ENCODE results near the gene SMYD3.

Gene SMYD3

DNA sequence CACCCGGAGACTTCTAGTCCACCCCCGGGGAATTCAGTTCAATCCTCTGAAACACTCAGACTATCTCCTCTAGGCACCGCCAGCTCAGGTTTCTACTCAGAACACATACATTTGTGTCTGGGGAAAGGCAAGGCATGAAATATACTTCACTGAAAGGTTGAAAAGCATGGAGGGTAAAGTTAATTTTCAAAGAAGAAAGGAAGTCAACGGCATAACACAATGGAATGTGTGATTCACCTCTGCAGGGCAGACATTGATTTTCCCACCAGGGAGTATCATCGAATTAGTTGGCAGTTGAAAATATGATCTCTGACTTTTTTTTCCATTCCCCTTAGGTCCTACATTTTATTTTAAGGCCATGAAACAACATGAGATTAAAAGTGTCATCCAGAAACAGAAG lies 669.4 kb downstream of the SMYD3 start:
- no peak overlapping the region for H3K27ac ChIP-seq
- no peak for TF ChIP-seq ZFX (IDR thresholded peaks at IDR 0.05)
- TF ChIP-seq, protein P1, sequence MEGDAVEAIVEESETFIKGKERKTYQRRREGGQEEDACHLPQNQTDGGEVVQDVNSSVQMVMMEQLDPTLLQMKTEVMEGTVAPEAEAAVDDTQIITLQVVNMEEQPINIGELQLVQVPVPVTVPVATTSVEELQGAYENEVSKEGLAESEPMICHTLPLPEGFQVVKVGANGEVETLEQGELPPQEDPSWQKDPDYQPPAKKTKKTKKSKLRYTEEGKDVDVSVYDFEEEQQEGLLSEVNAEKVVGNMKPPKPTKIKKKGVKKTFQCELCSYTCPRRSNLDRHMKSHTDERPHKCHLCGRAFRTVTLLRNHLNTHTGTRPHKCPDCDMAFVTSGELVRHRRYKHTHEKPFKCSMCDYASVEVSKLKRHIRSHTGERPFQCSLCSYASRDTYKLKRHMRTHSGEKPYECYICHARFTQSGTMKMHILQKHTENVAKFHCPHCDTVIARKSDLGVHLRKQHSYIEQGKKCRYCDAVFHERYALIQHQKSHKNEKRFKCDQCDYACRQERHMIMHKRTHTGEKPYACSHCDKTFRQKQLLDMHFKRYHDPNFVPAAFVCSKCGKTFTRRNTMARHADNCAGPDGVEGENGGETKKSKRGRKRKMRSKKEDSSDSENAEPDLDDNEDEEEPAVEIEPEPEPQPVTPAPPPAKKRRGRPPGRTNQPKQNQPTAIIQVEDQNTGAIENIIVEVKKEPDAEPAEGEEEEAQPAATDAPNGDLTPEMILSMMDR (conservative IDR thresholded peaks at IDR 0.05), result no peak

DNA sequence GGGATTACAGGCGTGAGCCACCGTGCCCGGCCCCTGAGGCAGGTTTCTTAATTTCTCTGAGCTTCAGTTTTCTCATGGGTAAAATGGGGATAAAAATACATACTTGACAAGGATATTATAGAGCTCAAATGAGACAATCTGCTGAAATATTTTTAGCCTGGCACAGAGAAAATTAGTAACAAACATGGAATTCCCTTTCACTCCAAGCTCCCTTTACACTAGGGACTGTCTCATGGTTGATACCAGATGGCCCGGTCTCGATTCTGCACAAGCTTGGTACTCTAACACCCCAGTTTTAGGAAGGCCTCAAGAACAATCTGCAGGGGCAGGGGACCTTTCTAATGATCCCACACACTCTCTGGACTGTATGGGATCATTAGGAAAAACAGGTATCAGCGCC lies 671.7 kb downstream of the SMYD3 start:
- TF ChIP-seq ZFX (IDR thresholded peaks at IDR 0.05), result no peak
- TF ChIP-seq, protein P1 (conservative IDR thresholded peaks at IDR 0.05), result no peak
- no peak overlapping the region for H3K27ac ChIP-seq

DNA sequence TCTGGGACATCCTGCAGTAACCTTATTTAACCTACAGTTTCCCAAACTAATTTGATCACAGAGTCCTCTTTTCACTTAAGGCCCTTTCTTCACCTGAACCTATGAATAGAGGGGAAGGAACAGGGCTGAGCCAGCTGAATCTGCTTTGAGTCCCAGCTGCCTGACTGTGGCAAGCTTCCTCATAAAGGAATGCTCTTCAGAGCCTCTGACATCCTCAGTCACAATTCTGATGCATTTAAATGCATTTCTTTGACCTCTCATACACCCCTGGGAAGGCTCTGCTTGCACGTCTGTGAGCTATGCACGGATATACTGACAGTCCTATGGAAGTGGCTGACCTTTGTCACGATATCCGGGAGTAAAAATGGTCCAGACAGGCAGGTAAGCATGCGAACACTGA lies 673.1 kb downstream of the SMYD3 start:
- TF ChIP-seq, protein P1 (conservative IDR thresholded peaks at IDR 0.05), result no peak
- no peak for TF ChIP-seq ZFX (IDR thresholded peaks at IDR 0.05)
- H3K27ac ChIP-seq, result no peak overlapping the region

DNA sequence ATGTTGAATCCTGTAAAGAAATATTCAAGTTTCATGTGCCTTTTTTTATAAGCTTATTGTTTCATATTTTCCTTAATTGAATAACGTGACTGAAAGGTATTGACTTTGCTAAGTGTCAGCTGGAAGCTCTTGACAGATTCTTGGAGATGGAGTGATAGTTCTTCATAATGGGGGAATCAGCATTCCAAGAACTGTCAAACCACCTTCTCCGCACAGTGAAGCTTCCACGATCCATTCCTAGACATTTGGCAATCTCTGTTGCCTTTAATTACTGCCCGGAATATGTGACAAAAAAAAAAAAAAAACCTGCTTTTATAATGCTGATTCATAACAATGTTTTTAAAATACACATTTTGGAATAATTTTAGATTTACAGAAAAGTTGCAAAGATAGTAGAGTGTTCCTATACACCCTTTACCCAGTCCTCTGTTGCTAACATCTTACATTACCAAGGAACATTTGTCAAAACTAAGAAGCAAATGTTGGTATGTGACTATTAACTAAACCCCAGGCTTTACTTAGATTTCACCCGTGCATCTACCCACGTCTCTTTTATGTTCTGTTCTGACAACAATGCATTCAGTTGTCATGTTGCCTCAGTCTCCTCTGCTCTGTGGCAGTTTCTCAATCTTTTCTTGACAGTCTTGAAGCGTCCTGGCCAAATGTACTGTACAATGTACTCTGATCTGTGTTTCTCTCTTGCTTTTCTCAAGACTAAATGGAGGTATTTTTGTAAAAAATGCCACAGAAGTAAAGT lies 674.1 kb downstream of the SMYD3 start:
- no peak overlapping the region for H3K27ac ChIP-seq
- TF ChIP-seq, protein P1 (conservative IDR thresholded peaks at IDR 0.05), result no peak
- TF ChIP-seq ZFX (IDR thresholded peaks at IDR 0.05), result no peak

DNA sequence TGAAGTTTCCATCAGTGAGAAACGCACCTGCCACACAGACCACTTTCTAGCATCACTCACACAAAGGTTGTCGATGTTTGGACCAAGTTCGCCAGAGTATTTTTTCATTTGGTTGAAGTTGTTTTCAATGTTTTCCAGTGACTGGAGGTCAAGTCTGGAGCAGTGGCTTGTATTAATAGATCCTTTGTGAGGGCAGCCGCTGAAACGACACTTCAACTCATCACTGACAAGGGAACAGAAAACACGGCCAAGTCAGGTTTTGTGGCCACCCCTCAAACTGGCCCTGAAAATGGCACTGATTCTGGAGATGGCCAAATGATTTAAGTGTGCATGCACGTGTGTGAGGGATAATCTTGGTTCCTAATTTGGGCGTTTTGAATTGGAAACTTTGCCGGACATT lies 675.6 kb downstream of the SMYD3 start:
- TF ChIP-seq, protein P1 (conservative IDR thresholded peaks at IDR 0.05), result no peak
- no peak for TF ChIP-seq ZFX (IDR thresholded peaks at IDR 0.05)

DNA sequence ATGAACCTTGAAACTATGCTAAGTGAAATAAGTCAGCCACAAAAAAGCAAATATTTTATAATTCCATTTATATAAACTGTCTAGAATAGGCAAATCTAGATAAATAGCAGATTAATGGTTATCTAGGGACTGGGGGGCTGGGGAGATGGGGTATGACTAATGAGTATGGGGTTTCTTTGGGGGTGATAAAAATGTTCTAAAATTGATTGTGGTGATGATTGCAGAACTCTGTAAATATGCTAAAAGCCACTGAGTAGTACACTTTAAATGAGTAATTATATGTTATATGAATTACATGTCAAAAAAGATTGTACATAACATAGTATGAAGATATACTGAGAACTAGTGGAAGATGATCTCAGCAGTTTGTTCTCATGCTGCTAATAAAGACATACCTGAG lies 677.3 kb downstream of the SMYD3 start:
- TF ChIP-seq ZFX (IDR thresholded peaks at IDR 0.05), result no peak
- TF ChIP-seq, protein P1 (conservative IDR thresholded peaks at IDR 0.05), result no peak
- no peak overlapping the region for H3K27ac ChIP-seq

More for the DNA sequence above, 675.6 kb downstream of the SMYD3 start:
- no peak overlapping the region for H3K27ac ChIP-seq

DNA sequence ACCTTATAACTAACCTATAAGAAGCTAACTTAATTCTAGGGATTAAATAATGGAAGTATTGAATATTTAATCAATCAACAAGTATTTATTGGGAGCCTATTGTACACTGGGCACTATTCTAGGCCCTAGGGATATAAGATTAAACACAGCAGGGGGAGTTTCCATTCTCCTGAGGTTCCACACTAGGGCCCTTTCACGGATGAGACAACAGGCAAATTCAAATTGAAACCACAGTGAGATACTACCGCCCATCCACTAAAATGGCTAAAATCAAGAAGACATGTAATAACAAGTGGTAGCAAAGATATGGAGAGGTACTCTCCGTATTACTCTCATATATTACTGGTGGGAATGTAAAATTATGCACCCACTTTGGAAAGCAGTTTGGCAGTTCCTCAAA lies 677.9 kb downstream of the SMYD3 start:
- no peak for TF ChIP-seq ZFX (IDR thresholded peaks at IDR 0.05)
- TF ChIP-seq, protein P1 (conservative IDR thresholded peaks at IDR 0.05), result no peak
- H3K27ac ChIP-seq, result no peak overlapping the region

Measured in C4-2B (cell line).